ENCODE results near the gene TNFRSF25. TPM values are rescaled to one million over a fixed set of nuclear protein-coding genes. Genes with fewer than 3 reads are reported as not detected.
A peak's percentile ranks its signal among the peaks of the same experiment; 100 is the strongest.

Gene TNFRSF25
- total RNA-seq, 1 experiment from 2014 or later: 19.5 TPM

GRCh38 chr1:6496890-6497214, 30.9 kb upstream of the TNFRSF25 start:
- CTCF ChIA-PET: interaction anchor here (1.4 to 1.9 kb wide), 2 partner anchors 56 to 59 kb away, joined by 4 to 9 read pairs; no protein-coding TSS in a partner anchor
- TF ChIP-seq E2F5 (CRISPR knock-in tag; IDR thresholded peaks at IDR 0.05): no peak
- TF ChIP-seq ZNF121 (CRISPR knock-in tag; IDR thresholded peaks at IDR 0.05): no peak
- no peak for TF ChIP-seq HMGA2 (CRISPR knock-in tag; IDR thresholded peaks at IDR 0.05)
- TF ChIP-seq ZNF232 (CRISPR knock-in tag; IDR thresholded peaks at IDR 0.05): no peak
- TF ChIP-seq NFYB (CRISPR knock-in tag; conservative IDR thresholded peaks at IDR 0.05; ENCODE audit: low read depth): no peak
- TF ChIP-seq CREM (CRISPR knock-in tag; IDR thresholded peaks at IDR 0.05): no peak
- no peak for TF ChIP-seq NR2C2 (CRISPR knock-in tag; IDR thresholded peaks at IDR 0.05)
- no peak for TF ChIP-seq ATF6 (CRISPR knock-in tag; IDR thresholded peaks at IDR 0.05)
- no peak for TF ChIP-seq MYBL2 (CRISPR knock-in tag; IDR thresholded peaks at IDR 0.05)
- POLR2A ChIA-PET: no interaction called here
- Mint-ChIP-seq H3K9me3 (no peaks in the 10 kb centered on the region), H3K4me1 (peaks cover 28% of the 10 kb centered on the region), H3K36me3 (no peaks in the 10 kb centered on the region), H3K27me3 (ENCODE audit: low read depth) (peaks cover 30% of the 10 kb centered on the region), H3K27ac (no peak overlapping the region), H3K4me3 (peak overlapping the region; percentile 73)
- no peak for DNase-seq (ENCODE audit: low spot score)
- ATAC-seq: no peak

DNA sequence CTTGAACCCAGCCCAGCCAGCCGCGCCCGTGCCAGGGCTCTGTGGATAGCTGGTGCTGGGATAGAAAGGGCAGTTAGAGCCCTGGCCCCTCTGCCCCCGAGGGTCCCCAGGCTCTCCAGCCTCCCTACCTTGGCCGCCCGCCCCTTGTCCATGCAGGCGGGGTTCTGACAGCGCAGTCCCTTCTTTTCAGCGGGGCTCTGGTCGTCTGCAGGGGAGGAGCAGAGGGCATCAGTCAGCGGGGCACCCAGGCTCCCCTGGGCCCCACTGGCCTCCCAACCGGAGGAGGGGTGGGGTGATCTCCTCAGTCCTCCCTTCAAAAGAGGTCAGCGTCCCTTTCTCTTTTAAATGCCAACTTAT, 30.4 kb upstream of the TNFRSF25 start:
- no peak for DNase-seq (ENCODE audit: low spot score)
- H3K4me1 Mint-ChIP-seq: peaks cover 33% of the 10 kb centered on the region
- ChIA-PET CTCF (interaction anchor here (1.2 to 2.3 kb wide), 4 partner anchors 11 to 58 kb away, joined by 5 to 18 read pairs (median 8); no protein-coding TSS in a partner anchor), POLR2A (interaction anchor here (0.5 kb wide), 1 partner anchor 31 kb away, joined by 4 read pairs; no protein-coding TSS in a partner anchor)
- 0 out of 2 replicates have a peak, but pooled peaks have one; percentile 5 for ATAC-seq
- no peaks in the 10 kb centered on the region for H3K36me3 Mint-ChIP-seq
- H3K27ac Mint-ChIP-seq: no peak overlapping the region
- no peaks in the 10 kb centered on the region for H3K9me3 Mint-ChIP-seq
- peaks cover 31% of the 10 kb centered on the region for H3K27me3 Mint-ChIP-seq (ENCODE audit: low read depth)
- TF ChIP-seq ZNF263 (CRISPR knock-in tag; IDR thresholded peaks at IDR 0.05; ENCODE audit: low read depth) (0 out of 2 replicates have a peak, but pooled peaks have one; percentile 39), NFYB (CRISPR knock-in tag; conservative IDR thresholded peaks at IDR 0.05; ENCODE audit: low read depth) (no peak)
- H3K4me3 Mint-ChIP-seq: peak overlapping the region; percentile 73

DNA sequence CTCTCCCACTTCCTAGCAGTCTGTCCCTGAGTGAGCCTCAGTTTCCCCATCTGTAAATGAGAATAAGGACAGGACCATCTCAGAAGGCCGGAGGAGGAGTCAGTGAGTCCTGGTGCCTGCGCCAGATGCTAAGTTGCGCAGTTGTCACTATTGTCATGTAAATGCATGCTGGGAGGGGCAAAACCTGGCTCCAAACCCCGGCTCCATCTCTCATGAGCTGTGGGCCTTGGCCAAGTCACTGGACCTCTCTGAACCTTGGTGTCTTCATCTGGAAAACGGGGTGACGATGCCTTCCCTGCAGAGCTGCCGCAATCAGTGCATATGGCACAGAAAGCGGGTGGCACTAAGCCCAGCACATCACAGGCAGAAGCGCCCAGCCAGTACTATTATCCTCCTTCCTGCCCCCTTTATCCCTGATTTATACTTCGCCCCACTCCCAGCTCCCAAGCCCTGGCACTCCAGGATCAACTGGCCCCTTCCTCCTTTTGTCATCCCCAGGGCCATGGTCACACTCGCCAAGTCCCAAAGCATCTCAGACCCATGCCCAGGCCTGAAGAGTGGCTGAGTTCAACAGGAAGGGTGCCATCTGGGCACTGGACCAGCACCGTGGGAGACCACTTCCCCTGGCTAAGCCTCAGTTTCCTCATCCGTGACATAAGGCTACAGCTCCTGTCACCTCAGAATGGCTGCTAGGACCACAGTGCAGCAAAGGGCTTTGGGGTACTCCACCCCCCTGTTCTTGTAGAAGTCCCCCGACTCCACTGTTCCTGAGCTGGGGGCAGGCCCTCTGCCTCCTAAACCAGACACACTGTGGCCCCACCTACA, 29.8 kb upstream of the TNFRSF25 start:
- ATAC-seq: 0 out of 2 replicates have a peak, but pooled peaks have one; percentile 6
- CTCF ChIA-PET: interaction anchor here (1.1 to 2.3 kb wide), 5 partner anchors 9 to 58 kb away, joined by 5 to 18 read pairs (median 8); no protein-coding TSS in a partner anchor
- Mint-ChIP-seq H3K4me1 (peaks cover 36% of the 10 kb centered on the region), H3K9me3 (no peaks in the 10 kb centered on the region), H3K27ac (no peak overlapping the region), H3K36me3 (no peaks in the 10 kb centered on the region), H3K4me3 (peak overlapping the region; percentile 73), H3K27me3 (ENCODE audit: low read depth) (peaks cover 29% of the 10 kb centered on the region)
- TF ChIP-seq, protein P1, sequence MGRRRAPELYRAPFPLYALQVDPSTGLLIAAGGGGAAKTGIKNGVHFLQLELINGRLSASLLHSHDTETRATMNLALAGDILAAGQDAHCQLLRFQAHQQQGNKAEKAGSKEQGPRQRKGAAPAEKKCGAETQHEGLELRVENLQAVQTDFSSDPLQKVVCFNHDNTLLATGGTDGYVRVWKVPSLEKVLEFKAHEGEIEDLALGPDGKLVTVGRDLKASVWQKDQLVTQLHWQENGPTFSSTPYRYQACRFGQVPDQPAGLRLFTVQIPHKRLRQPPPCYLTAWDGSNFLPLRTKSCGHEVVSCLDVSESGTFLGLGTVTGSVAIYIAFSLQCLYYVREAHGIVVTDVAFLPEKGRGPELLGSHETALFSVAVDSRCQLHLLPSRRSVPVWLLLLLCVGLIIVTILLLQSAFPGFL (CRISPR knock-in tag; IDR thresholded peaks at IDR 0.05; ENCODE audit: borderline replicate concordance): no peak
- TF ChIP-seq NFATC4 (CRISPR knock-in tag; IDR thresholded peaks at IDR 0.05) (no peak), SMAD4 (CRISPR knock-in tag; IDR thresholded peaks at IDR 0.05) (0 out of 2 replicates have a peak, but pooled peaks have one; percentile 43), NR1H2 (CRISPR knock-in tag; IDR thresholded peaks at IDR 0.05) (no peak), CTCF (IDR thresholded peaks at IDR 0.05) (no peak), RELA (CRISPR knock-in tag; IDR thresholded peaks at IDR 0.05; ENCODE audit: borderline replicate concordance) (no peak), KAT7 (CRISPR knock-in tag; IDR thresholded peaks at IDR 0.05; ENCODE audit: borderline replicate concordance) (no peak)
- TF ChIP-seq, protein P2, sequence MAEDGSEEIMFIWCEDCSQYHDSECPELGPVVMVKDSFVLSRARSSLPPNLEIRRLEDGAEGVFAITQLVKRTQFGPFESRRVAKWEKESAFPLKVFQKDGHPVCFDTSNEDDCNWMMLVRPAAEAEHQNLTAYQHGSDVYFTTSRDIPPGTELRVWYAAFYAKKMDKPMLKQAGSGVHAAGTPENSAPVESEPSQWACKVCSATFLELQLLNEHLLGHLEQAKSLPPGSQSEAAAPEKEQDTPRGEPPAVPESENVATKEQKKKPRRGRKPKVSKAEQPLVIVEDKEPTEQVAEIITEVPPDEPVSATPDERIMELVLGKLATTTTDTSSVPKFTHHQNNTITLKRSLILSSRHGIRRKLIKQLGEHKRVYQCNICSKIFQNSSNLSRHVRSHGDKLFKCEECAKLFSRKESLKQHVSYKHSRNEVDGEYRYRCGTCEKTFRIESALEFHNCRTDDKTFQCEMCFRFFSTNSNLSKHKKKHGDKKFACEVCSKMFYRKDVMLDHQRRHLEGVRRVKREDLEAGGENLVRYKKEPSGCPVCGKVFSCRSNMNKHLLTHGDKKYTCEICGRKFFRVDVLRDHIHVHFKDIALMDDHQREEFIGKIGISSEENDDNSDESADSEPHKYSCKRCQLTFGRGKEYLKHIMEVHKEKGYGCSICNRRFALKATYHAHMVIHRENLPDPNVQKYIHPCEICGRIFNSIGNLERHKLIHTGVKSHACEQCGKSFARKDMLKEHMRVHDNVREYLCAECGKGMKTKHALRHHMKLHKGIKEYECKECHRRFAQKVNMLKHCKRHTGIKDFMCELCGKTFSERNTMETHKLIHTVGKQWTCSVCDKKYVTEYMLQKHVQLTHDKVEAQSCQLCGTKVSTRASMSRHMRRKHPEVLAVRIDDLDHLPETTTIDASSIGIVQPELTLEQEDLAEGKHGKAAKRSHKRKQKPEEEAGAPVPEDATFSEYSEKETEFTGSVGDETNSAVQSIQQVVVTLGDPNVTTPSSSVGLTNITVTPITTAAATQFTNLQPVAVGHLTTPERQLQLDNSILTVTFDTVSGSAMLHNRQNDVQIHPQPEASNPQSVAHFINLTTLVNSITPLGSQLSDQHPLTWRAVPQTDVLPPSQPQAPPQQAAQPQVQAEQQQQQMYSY (CRISPR knock-in tag; IDR thresholded peaks at IDR 0.05): peak; percentile 49; the same call in 1 of the 2 replicates
- TF ChIP-seq, protein P3, sequence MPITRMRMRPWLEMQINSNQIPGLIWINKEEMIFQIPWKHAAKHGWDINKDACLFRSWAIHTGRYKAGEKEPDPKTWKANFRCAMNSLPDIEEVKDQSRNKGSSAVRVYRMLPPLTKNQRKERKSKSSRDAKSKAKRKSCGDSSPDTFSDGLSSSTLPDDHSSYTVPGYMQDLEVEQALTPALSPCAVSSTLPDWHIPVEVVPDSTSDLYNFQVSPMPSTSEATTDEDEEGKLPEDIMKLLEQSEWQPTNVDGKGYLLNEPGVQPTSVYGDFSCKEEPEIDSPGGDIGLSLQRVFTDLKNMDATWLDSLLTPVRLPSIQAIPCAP (CRISPR knock-in tag; IDR thresholded peaks at IDR 0.05): no peak
- POLR2A ChIA-PET: interaction anchor here (0.5 kb wide), 1 partner anchor 31 kb away, joined by 4 read pairs; no protein-coding TSS in a partner anchor
- no peak for DNase-seq (ENCODE audit: low spot score)
